Measurements from ENCODE around the gene PNPT1.
"Not testable (repeated sequence)": the region's sequence is repeated elsewhere in the genome, so short reads cannot be mapped to it uniquely, and the experiment has no call there.

The PNPT1 gene

GRCh38 chr2:55693181-55694125 is at the start of gene PNPT1:
PNPT1 (minus strand) TSS chr2:55693844; CDS start chr2:55693823, 21 bp downstream.
- DNase-seq (ENCODE audit: low read depth in 2 of 2, low spot score in 1 of 2): peak; percentile 85

GRCh38 chr2:55742996-55743395 is 49.4 kb upstream of the PNPT1 start:
- DNase-seq (ENCODE audit: low read depth in 2 of 2, low spot score in 1 of 2): no peak

- DNase-seq (ENCODE audit: low read depth in 2 of 2, low spot score in 1 of 2): not testable (repeated sequence)
Measured at GRCh38 chr2:55736019-55736536, 42.4 kb upstream of the PNPT1 start.

- DNase-seq (ENCODE audit: low read depth in 2 of 2, low spot score in 1 of 2): no peak
Measured at GRCh38 chr2:55734726-55735125, 41.1 kb upstream of the PNPT1 start.

- DNase-seq (ENCODE audit: low read depth in 2 of 2, low spot score in 1 of 2): no peak
Measured at GRCh38 chr2:55733335-55733734, 39.7 kb upstream of the PNPT1 start.

- DNase-seq (ENCODE audit: low read depth in 2 of 2, low spot score in 1 of 2): no peak
Measured at GRCh38 chr2:55732854-55733253, 39.2 kb upstream of the PNPT1 start.

- DNase-seq (ENCODE audit: low read depth in 2 of 2, low spot score in 1 of 2): no peak
Measured at GRCh38 chr2:55729136-55729685, 35.6 kb upstream of the PNPT1 start.

- no peak for DNase-seq (ENCODE audit: low read depth in 2 of 2, low spot score in 1 of 2)
Measured at GRCh38 chr2:55721596-55722215, 28.1 kb upstream of the PNPT1 start.

- DNase-seq (ENCODE audit: low read depth in 2 of 2, low spot score in 1 of 2): no peak
Measured at GRCh38 chr2:55720417-55720816, 26.8 kb upstream of the PNPT1 start.

GRCh38 chr2:55719852-55720251 is 26.2 kb upstream of the PNPT1 start:
- DNase-seq (ENCODE audit: low read depth in 2 of 2, low spot score in 1 of 2): no peak

GRCh38 chr2:55718165-55719008 is 24.7 kb upstream of the PNPT1 start:
- no peak for DNase-seq (ENCODE audit: low read depth in 2 of 2, low spot score in 1 of 2)

GRCh38 chr2:55715626-55716025 is 22.0 kb upstream of the PNPT1 start:
- DNase-seq (ENCODE audit: low read depth in 2 of 2, low spot score in 1 of 2): no peak

GRCh38 chr2:55715178-55715577 is 21.5 kb upstream of the PNPT1 start:
- not testable (repeated sequence) for DNase-seq (ENCODE audit: low read depth in 2 of 2, low spot score in 1 of 2)

- no peak for DNase-seq (ENCODE audit: low read depth in 2 of 2, low spot score in 1 of 2)
Measured at GRCh38 chr2:55712477-55713060, 18.9 kb upstream of the PNPT1 start.

- no peak for DNase-seq (ENCODE audit: low read depth in 2 of 2, low spot score in 1 of 2)
Measured at GRCh38 chr2:55710025-55710424, 16.4 kb upstream of the PNPT1 start.

- no peak for DNase-seq (ENCODE audit: low read depth in 2 of 2, low spot score in 1 of 2)
Measured at GRCh38 chr2:55707751-55708150, 14.1 kb upstream of the PNPT1 start.

- DNase-seq (ENCODE audit: low read depth in 2 of 2, low spot score in 1 of 2): not testable (repeated sequence)
Measured at GRCh38 chr2:55706258-55706657, 12.6 kb upstream of the PNPT1 start.

- DNase-seq (ENCODE audit: low read depth in 2 of 2, low spot score in 1 of 2): no peak
Measured at GRCh38 chr2:55705027-55705653, 11.5 kb upstream of the PNPT1 start.

GRCh38 chr2:55703350-55703749 is 9.7 kb upstream of the PNPT1 start:
- no peak for DNase-seq (ENCODE audit: low read depth in 2 of 2, low spot score in 1 of 2)

- DNase-seq (ENCODE audit: low read depth in 2 of 2, low spot score in 1 of 2): not testable (repeated sequence)
Measured at GRCh38 chr2:55692740-55693139, 904 bp downstream of the PNPT1 start.

Data from stimulated activated CD8-positive, alpha-beta memory T cell treated with anti-CD3 and anti-CD28 coated beads, Interleukin-4, amount 100 ng/mL, for 4 hours (primary cell).